ENCODE results near the gene CBL. TPM values are rescaled to one million over a fixed set of nuclear protein-coding genes. Genes with fewer than 3 reads are reported as not detected.
A peak's percentile ranks its signal among the peaks of the same experiment; 100 is the strongest.

Gene CBL
- total RNA-seq, 1 donor from 2014 or later, result 38.1 TPM

DNA sequence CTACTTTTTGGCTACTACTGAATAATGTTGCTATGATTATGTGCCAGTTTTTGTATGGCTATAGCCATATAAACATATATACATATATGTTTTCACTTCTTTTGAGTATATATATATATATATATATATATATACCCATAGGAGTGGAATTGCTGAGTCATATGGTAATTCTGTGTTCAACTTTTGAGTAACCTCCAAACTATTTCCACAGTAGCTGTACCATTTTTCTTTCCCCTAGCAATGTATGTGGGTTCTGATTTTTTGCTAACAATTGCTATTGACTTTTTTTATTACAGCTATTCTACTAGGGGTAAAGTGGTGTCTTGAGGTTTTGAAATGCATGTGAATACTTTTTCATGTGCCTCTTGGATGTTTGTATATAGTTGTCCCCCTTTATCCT lies 30.4 kb downstream of the CBL start:
- no peak for DNase-seq (ENCODE audit: low spot score)
- Mint-ChIP-seq H3K27ac (peak overlapping the region; percentile 84), H3K4me1 (ENCODE audit: low read depth) (peaks cover 46% of the 10 kb centered on the region), H3K4me3 (no peak overlapping the region), H3K36me3 (ENCODE audit: low read depth) (peaks cover 33% of the 10 kb centered on the region), H3K9me3 (no peaks in the 10 kb centered on the region), H3K27me3 (ENCODE audit: insufficient read depth) (no peaks in the 10 kb centered on the region)
- intact Hi-C loops (cut with micrococcal nuclease), result loop anchor here (1.0 to 10.0 kb wide), 3 partner anchors 26 to 392 kb away; partner anchors contain the start of gene CBL

DNA sequence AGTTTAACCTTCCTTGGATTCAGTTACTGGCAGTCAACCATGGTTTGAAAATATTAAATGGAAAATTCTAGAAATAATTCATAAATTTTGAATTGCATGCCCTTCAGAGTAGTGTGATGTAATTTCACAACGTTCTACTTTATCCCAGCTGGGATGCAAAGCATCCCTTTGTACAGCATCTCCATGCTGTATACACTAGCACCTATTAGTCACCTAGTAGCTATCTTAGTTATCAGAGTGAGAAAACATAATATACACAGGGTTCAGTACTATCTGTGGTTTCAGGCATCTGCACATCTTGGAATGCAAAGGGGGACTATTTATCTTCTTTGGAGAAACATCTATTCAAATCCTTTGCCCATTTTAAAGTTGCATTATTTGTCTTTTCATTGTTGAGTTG lies 30.8 kb downstream of the CBL start:
- DNase-seq (ENCODE audit: low spot score), result no peak
- Mint-ChIP-seq H3K9me3 (no peaks in the 10 kb centered on the region), H3K27me3 (ENCODE audit: insufficient read depth) (no peaks in the 10 kb centered on the region), H3K27ac (peak overlapping the region; percentile 69), H3K36me3 (ENCODE audit: low read depth) (peaks cover 37% of the 10 kb centered on the region), H3K4me3 (no peak overlapping the region), H3K4me1 (ENCODE audit: low read depth) (peaks cover 50% of the 10 kb centered on the region)
- intact Hi-C loops (cut with micrococcal nuclease), result loop anchor here (1.0 to 10.0 kb wide), 3 partner anchors 25 to 392 kb away; partner anchors contain the start of gene CBL

DNA sequence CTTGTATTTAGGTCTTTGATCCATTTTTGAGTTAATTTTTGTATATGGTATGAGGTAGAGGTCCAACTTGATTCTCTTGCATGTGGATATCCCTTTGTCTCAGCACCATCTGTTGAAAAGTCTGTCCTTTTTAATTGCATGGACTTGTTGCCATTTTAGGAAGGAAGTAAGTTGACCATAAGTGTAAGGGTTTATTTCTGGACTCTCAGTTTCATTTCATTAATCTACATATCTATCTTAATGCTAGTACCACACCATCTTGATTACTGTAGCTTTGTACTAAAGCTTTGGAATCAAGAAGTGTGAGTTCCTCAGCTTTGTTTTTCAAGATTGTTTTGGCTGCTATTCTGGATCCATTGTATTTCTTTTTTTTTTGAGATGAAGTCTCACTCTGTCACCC lies 31.4 kb downstream of the CBL start:
- no peak overlapping the region for H3K27ac Mint-ChIP-seq
- peaks cover 52% of the 10 kb centered on the region for H3K4me1 Mint-ChIP-seq (ENCODE audit: low read depth)
- no peak overlapping the region for H3K4me3 Mint-ChIP-seq
- no peaks in the 10 kb centered on the region for H3K9me3 Mint-ChIP-seq
- H3K36me3 Mint-ChIP-seq (ENCODE audit: low read depth), result peaks cover 34% of the 10 kb centered on the region
- no peak for DNase-seq (ENCODE audit: low spot score)
- intact Hi-C loops (cut with micrococcal nuclease), result loop anchor here (10.0 kb wide), 1 partner anchor 393 kb away; no protein-coding TSS in a partner anchor
- no peaks in the 10 kb centered on the region for H3K27me3 Mint-ChIP-seq (ENCODE audit: insufficient read depth)

DNA sequence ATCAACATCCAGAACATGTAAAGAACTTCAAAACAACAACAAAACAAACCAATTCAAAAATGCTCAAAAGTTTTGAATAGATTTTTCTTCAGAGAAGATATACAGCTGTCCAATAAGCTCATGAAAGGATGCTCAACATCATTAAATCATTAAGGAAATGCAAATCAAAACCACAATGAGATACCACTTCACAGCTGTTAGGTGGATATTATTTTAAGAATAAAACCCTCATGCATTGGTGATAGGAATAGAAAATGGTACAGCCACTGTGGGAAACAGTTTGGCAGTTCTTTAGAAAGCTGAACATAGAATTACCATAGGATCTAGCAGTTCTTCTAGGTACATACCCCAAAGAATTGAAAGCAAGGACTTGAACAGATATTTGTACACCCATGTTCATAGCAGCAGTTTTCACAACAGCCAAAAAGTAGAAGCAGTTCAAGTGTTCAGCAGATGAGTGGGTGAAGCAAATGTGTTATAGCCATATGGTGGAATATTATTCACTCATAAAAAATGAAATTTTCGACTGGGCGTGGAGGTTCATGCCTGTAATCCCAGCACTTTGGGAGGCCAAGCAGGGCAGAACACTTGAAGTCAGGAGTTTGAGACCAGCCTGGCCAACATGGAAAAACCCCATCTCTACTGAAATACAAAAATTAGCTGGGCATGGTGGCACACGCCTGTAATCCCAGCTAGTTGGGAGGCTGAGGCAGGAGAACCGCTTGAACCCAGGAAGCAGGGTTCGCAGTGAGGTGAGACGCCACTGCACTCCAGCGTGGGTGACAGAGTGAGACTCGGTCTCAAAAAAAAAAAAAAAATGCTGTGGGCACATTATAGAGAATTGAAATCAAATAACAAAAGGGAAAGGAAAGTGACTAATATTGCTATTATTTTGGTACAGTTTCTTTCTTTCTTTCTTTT lies 42.9 kb downstream of the CBL start:
- intact Hi-C loops (cut with micrococcal nuclease), result no loop called here
- Mint-ChIP-seq H3K27me3 (ENCODE audit: insufficient read depth) (no peaks in the 10 kb centered on the region), H3K36me3 (ENCODE audit: low read depth) (peaks cover 10% of the 10 kb centered on the region), H3K27ac (no peak overlapping the region), H3K9me3 (no peaks in the 10 kb centered on the region), H3K4me1 (ENCODE audit: low read depth) (peaks cover 9% of the 10 kb centered on the region), H3K4me3 (no peak overlapping the region)
- DNase-seq (ENCODE audit: low spot score), result no peak

DNA sequence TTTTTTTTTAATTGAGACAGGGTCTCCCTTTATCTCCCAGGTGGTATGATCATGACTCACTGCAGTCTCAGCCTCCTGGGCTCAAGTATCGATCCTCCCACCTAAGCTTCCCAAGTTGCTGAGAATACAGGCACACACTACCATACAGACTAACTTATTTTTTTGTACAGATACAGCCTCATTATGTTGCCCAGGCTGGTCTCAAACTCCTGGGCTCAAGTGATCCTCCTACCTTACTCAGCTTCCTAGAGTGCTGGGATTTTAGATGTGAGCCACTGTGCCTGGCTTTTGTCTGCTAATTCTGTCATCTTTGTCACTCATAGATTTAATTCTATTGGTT lies 43.5 kb downstream of the CBL start:
- no peaks in the 10 kb centered on the region for H3K9me3 Mint-ChIP-seq
- no peaks in the 10 kb centered on the region for H3K27me3 Mint-ChIP-seq (ENCODE audit: insufficient read depth)
- H3K27ac Mint-ChIP-seq, result no peak overlapping the region
- peaks cover 9% of the 10 kb centered on the region for H3K4me1 Mint-ChIP-seq (ENCODE audit: low read depth)
- H3K36me3 Mint-ChIP-seq (ENCODE audit: low read depth), result peaks cover 10% of the 10 kb centered on the region
- DNase-seq (ENCODE audit: low spot score), result no peak
- intact Hi-C loops (cut with micrococcal nuclease), result no loop called here
- H3K4me3 Mint-ChIP-seq, result no peak overlapping the region

DNA sequence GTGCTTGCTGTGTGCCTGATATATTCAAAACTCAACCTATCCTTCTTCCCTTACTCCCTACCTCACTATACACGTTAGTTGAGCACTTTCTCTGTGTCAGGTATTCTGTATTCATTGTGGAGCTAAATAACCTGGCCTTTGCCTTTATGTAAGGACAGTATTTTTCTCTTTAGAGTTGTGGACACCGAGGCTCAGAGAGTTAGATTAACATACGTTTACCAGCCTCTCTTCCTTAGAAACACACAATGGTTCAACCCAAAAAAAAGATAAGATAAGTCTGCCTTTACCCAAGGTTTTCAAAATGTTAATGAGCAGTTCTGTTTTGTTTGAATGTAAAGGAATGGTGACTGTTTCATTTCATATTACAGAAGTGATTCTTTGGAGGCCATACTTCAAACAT lies 45.0 kb downstream of the CBL start:
- no peak for DNase-seq (ENCODE audit: low spot score)
- H3K4me3 Mint-ChIP-seq, result no peak overlapping the region
- H3K27ac Mint-ChIP-seq, result no peak overlapping the region
- intact Hi-C loops (cut with micrococcal nuclease), result no loop called here
- peaks cover 12% of the 10 kb centered on the region for H3K36me3 Mint-ChIP-seq (ENCODE audit: low read depth)
- peaks cover 9% of the 10 kb centered on the region for H3K4me1 Mint-ChIP-seq (ENCODE audit: low read depth)
- H3K9me3 Mint-ChIP-seq, result no peaks in the 10 kb centered on the region
- no peaks in the 10 kb centered on the region for H3K27me3 Mint-ChIP-seq (ENCODE audit: insufficient read depth)

DNA sequence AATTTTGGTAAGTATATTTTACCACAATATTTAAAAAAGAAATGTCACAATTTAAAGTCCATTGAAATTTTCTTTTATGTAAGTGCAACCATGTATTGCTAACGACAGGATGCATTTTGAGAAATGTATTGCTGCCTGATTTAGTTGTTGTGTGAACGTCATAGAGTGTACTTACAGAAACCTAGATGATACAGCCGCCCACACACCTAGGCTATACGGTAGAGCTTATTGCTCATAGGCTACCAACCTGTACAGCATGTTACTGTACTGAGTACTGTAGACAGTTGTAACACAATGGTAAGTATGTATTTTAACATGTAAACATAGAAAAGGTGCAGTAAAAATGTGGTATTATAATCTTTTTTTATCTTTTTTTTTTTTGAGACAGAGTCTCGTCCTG lies 48.1 kb downstream of the CBL start:
- no peak overlapping the region for H3K27ac Mint-ChIP-seq
- H3K9me3 Mint-ChIP-seq, result no peaks in the 10 kb centered on the region
- H3K4me3 Mint-ChIP-seq, result no peak overlapping the region
- intact Hi-C loops (cut with micrococcal nuclease), result loop anchor here (1.0 kb wide), 1 partner anchor 8 kb away; no protein-coding TSS in a partner anchor
- DNase-seq (ENCODE audit: low spot score), result no peak
- peaks cover 34% of the 10 kb centered on the region for H3K4me1 Mint-ChIP-seq (ENCODE audit: low read depth)
- no peaks in the 10 kb centered on the region for H3K27me3 Mint-ChIP-seq (ENCODE audit: insufficient read depth)
- peaks cover 15% of the 10 kb centered on the region for H3K36me3 Mint-ChIP-seq (ENCODE audit: low read depth)

DNA sequence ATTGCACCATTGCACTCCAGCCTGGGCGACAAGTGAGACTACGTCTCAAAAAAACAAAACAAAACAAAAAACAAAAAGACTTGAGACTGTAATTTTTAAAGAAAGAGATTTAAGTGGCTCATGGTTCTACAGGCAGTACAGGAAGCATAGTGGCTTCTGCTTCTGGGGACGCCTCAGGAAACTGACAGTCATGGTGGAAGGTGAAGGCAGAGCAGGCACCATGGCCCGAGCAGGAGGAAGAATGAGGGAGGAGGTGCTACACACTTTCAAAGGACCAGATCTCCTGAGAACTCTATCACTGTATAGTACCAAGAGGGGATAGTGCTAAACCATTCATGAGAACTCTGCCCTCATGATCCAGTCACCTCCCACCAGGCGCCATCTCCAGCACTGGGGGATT lies 52.0 kb downstream of the CBL start:
- Mint-ChIP-seq H3K4me3 (peak overlapping the region; percentile 8), H3K9me3 (no peaks in the 10 kb centered on the region), H3K27ac (peak overlapping the region; percentile 16), H3K27me3 (ENCODE audit: insufficient read depth) (no peaks in the 10 kb centered on the region), H3K36me3 (ENCODE audit: low read depth) (peaks cover 13% of the 10 kb centered on the region), H3K4me1 (ENCODE audit: low read depth) (peaks cover 37% of the 10 kb centered on the region)
- intact Hi-C loops (cut with micrococcal nuclease), result no loop called here
- DNase-seq (ENCODE audit: low spot score), result peak; percentile 30

DNA sequence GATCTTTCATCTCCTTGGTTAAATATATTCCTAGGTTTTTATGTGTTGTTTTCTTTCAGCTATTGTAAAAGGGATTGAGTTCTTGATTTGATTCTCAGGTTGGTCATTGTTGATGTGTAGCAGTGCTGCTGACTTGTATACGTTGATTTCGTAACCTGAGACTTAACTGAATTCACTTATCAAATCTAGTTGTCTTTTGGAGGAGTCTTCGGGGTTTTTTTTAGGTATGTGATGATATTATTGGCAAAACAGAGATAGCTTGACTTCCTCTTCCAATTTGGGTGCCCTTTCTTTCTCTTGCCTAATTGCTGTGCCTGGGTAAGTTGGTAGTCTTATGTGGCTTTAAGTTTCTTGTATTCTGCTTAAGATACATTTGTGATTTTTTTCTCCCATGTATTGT lies 52.8 kb downstream of the CBL start:
- Mint-ChIP-seq H3K4me1 (ENCODE audit: low read depth) (peaks cover 37% of the 10 kb centered on the region), H3K4me3 (no peak overlapping the region), H3K9me3 (no peaks in the 10 kb centered on the region), H3K36me3 (ENCODE audit: low read depth) (peaks cover 9% of the 10 kb centered on the region), H3K27me3 (ENCODE audit: insufficient read depth) (no peaks in the 10 kb centered on the region), H3K27ac (peak overlapping the region; percentile 15)
- intact Hi-C loops (cut with micrococcal nuclease), result no loop called here
- DNase-seq (ENCODE audit: low spot score), result no peak

DNA sequence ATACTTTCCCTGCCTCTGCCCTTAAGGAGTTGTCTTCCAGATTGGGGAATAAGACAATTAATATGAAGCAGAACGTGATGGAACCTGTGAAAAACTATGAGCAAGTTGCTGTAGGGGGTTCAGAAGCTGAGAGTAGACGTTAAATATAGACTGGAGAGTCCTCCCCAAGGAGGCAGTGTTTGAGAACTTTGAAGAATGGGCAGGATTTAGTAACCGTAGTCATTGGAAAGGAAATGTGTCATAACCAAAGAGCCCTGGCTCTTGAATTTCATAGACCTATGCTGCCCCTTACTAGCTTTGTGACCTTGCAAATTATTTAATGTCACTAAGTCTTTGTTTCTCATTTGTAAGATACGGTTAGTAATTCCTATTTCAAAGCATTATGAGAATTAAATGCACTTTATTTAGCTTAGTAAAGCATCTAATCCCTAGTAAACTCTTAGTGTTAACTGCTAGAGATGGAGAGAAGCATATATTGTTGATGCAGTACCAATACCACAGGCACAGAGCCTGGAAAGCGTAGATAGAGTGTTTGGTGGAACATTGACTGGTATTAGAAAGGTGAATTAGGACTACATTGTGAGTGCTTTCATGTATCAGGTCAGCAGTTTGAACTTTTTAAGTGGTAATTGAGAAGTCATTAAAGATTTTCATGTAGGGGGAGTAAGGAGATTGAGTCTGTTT lies 56.7 kb downstream of the CBL start:
- intact Hi-C loops (cut with micrococcal nuclease), result loop anchor here (1.0 to 2.0 kb wide), 8 partner anchors 9 to 94 kb away; partner anchors contain the start of gene NLRX1
- DNase-seq (ENCODE audit: low spot score), result no peak
- no peak overlapping the region for H3K4me3 Mint-ChIP-seq
- no peaks in the 10 kb centered on the region for H3K9me3 Mint-ChIP-seq
- peaks cover 46% of the 10 kb centered on the region for H3K4me1 Mint-ChIP-seq (ENCODE audit: low read depth)
- H3K27ac Mint-ChIP-seq, result no peak overlapping the region
- no peaks in the 10 kb centered on the region for H3K27me3 Mint-ChIP-seq (ENCODE audit: insufficient read depth)
- H3K36me3 Mint-ChIP-seq (ENCODE audit: low read depth), result peaks cover 14% of the 10 kb centered on the region

DNA sequence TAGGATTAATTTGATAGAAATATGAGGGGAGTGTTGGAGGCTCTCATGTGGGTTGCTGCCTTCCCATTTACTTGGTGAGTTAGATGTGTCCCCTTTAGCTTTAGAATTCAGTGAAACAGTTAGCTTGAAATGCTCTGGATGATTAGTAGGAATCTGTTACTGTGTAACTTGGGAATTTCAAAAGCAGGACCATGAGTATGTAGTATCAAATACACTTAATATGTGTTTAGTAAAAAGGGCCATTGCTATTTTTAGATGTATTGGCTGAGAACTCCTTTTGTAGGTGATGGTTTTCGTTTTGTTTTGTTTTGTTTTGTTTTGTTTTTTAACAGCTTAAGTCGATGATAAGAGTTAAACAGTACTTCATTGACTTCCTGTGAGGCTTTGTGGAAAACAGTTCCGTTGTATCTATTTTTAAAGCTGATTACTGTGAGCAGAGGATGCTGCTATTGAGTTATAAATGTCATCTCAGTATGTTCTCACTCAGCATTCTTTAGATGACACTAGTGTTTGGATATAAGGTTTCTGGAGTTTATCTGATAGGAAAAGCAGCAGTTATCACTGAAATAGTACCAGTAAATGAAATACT lies 57.3 kb downstream of the CBL start:
- Mint-ChIP-seq H3K9me3 (no peaks in the 10 kb centered on the region), H3K4me3 (no peak overlapping the region), H3K36me3 (ENCODE audit: low read depth) (peaks cover 15% of the 10 kb centered on the region), H3K27me3 (ENCODE audit: insufficient read depth) (no peaks in the 10 kb centered on the region), H3K4me1 (ENCODE audit: low read depth) (peaks cover 46% of the 10 kb centered on the region), H3K27ac (no peak overlapping the region)
- DNase-seq (ENCODE audit: low spot score), result no peak
- intact Hi-C loops (cut with micrococcal nuclease), result loop anchor here (1.0 to 2.0 kb wide), 3 partner anchors 43 to 95 kb away; partner anchors contain the start of gene NLRX1

DNA sequence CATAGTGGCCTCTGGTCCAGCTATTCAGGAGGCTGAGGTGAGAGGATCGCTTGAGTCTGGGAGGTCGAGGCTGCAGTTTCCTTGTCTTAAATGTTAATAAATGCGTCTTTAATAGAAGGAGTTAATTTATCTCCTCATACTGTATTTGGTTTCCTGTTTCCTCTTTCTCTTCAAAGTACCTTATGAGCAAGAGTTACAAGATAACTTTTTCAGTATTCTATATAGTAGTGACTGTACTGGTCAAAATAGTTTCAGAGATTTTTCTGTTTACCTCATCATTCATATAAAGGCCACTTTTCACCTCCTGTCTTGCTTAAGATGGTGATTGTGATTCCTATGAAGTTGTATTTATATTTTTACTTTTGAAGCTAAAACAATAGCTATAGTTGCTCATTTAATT lies 59.9 kb downstream of the CBL start:
- DNase-seq (ENCODE audit: low spot score), result no peak
- peak overlapping the region; percentile 80 for H3K27ac Mint-ChIP-seq
- H3K27me3 Mint-ChIP-seq (ENCODE audit: insufficient read depth), result no peaks in the 10 kb centered on the region
- H3K36me3 Mint-ChIP-seq (ENCODE audit: low read depth), result peaks cover 12% of the 10 kb centered on the region
- peak overlapping the region; percentile 36 for H3K4me3 Mint-ChIP-seq
- peaks cover 29% of the 10 kb centered on the region for H3K4me1 Mint-ChIP-seq (ENCODE audit: low read depth)
- no peaks in the 10 kb centered on the region for H3K9me3 Mint-ChIP-seq
- intact Hi-C loops (cut with micrococcal nuclease), result no loop called here

All from activated T-helper 1 cell treated with anti-CD3 and anti-CD28 coated beads, Interleukin-12 subunit alpha, Interleukin-12 subunit beta, Interleukin-2, Interleukin-4 antibody, amounts not matched to agents 30 ng/mL and 10 ng/mL and 1 ng/mL, durations not matched to agents 14 hours and 24 hours and 36 hours (primary cell).